ENCODE results near the gene H6PD. TPM values are rescaled to one million over a fixed set of nuclear protein-coding genes. Genes with fewer than 3 reads are reported as not detected.

The H6PD gene, protein sequence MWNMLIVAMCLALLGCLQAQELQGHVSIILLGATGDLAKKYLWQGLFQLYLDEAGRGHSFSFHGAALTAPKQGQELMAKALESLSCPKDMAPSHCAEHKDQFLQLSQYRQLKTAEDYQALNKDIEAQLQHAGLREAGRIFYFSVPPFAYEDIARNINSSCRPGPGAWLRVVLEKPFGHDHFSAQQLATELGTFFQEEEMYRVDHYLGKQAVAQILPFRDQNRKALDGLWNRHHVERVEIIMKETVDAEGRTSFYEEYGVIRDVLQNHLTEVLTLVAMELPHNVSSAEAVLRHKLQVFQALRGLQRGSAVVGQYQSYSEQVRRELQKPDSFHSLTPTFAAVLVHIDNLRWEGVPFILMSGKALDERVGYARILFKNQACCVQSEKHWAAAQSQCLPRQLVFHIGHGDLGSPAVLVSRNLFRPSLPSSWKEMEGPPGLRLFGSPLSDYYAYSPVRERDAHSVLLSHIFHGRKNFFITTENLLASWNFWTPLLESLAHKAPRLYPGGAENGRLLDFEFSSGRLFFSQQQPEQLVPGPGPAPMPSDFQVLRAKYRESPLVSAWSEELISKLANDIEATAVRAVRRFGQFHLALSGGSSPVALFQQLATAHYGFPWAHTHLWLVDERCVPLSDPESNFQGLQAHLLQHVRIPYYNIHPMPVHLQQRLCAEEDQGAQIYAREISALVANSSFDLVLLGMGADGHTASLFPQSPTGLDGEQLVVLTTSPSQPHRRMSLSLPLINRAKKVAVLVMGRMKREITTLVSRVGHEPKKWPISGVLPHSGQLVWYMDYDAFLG
- 56.1 and 66.6 TPM in 2 replicates for total RNA-seq

GRCh38 chr1:9234223-9235095 is at the start of gene H6PD:
Gene H6PD (plus strand): TSS chr1:9234774. CDS start chr1:9244935, 10,161 bp downstream.

DNA sequence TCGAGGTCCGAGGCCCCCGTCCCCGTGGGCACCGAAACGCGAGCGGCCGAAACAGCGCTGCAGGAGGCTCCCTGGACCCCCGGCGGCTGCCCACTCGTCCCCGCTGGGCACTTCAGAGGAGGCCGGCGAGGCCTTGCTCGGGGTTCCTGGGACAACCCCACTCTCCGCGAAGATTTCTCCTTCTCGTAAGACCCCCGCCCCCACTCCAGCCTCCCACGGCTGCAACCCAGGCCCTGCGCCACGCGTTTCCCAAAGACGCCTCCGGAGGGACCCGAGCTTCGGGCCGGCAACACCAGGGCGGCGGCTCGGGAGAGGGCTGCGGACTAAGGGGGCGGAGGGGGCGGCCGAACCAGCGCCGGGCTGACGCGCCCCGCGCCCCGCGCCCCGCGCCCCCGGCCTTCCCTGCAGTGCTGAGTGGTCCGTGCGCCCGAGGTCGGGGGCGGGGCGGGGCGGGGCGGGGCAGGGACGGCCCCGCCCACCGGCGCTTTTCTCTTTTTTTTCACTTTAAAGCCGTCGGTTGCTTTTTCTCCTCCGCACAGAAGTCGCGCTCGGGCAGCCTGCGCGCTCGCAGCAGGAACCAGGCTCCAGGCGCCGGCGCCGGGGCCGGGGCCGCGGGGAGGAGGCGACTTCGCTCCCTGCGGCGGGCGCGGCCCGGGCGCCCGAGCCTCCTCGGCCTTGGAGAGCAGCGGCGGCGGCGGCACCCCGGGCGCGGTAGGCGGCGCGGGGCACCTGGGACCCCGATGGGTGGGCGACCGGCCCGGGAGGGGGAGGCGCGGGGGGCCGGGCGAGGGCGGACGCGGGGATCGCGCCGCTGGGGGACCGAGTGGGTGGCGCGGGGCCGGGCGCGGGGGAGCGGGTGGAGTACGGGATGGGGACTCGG is 58.0 kb downstream of the H6PD start, which contains the start of gene SPSB1:
Gene SPSB1 (plus strand): TSS at position 534 of the 880 bp plus-strand sequence. CDS start 62,998 bp downstream, outside the sequence.

Other genes starting within 250 kb of the H6PD start
- not detected in 2 replicates for gene SLC2A7, start 208.4 kb upstream of the H6PD start, total RNA-seq
- 0.22 and 0.91 TPM in 2 replicates for gene SLC2A5, start 165.1 kb upstream of the H6PD start, total RNA-seq
- 3.7 and 5.7 TPM in 2 replicates for gene GPR157, start 105.7 kb upstream of the H6PD start, total RNA-seq
- 20.0 and 31.4 TPM in 2 replicates for gene SPSB1, start 58.1 kb downstream of the H6PD start, total RNA-seq